Activated naive CD4-positive, alpha-beta T cell (primary cell): ENCODE results near the gene BRD7.

Source experiments
- DNase-seq, 4 experiments: peaks; one replicate each; lab custom pipeline; 2025; lab: John Stamatoyannopoulos, UW

The BRD7 gene

GRCh38 chr16:50288920-50289319 lies 79.9 kb downstream of the BRD7 start:
- no peak for DNase-seq

GRCh38 chr16:50288026-50288425 lies 80.8 kb downstream of the BRD7 start:
- DNase-seq: no peak

- DNase-seq: no peak
Measured at GRCh38 chr16:50286681-50287080, 82.1 kb downstream of the BRD7 start.

- no peak for DNase-seq
Measured at GRCh38 chr16:50285406-50286003, 83.3 kb downstream of the BRD7 start.

GRCh38 chr16:50284131-50284911 lies 84.5 kb downstream of the BRD7 start:
- no peak for DNase-seq

GRCh38 chr16:50282955-50283631 lies 85.7 kb downstream of the BRD7 start:
- DNase-seq: no peak

- DNase-seq: peak in 1 of 4 experiments; percentile 30
Measured at GRCh38 chr16:50282010-50282538, 86.7 kb downstream of the BRD7 start.

GRCh38 chr16:50281391-50282009 lies 87.3 kb downstream of the BRD7 start:
- DNase-seq: no peak

GRCh38 chr16:50280932-50281331 lies 87.9 kb downstream of the BRD7 start:
- no peak for DNase-seq

- DNase-seq: no peak
Measured at GRCh38 chr16:50279504-50279865, 89.3 kb downstream of the BRD7 start.

GRCh38 chr16:50278251-50278650 lies 90.5 kb downstream of the BRD7 start:
- no peak for DNase-seq

GRCh38 chr16:50276801-50277555 lies 91.8 kb downstream of the BRD7 start:
- no peak for DNase-seq

GRCh38 chr16:50276326-50276640 lies 92.5 kb downstream of the BRD7 start:
- no peak for DNase-seq

GRCh38 chr16:50275428-50276325 lies 93.1 kb downstream of the BRD7 start:
- DNase-seq: no peak

GRCh38 chr16:50275098-50275415 lies 93.7 kb downstream of the BRD7 start:
- DNase-seq: no peak

- DNase-seq: peak in 2 of 4 experiments; percentile 46 to 51
Measured at GRCh38 chr16:50274326-50275097, 94.3 kb downstream of the BRD7 start.

- DNase-seq: no peak
Measured at GRCh38 chr16:50273888-50274325, 94.9 kb downstream of the BRD7 start.

- DNase-seq: no peak
Measured at GRCh38 chr16:50273382-50273690, 95.5 kb downstream of the BRD7 start.

GRCh38 chr16:50272687-50273381 lies 96.0 kb downstream of the BRD7 start:
- no peak for DNase-seq

- DNase-seq: no peak
Measured at GRCh38 chr16:50272111-50272571, 96.6 kb downstream of the BRD7 start.
